ENCODE measurements around the gene HOXA11. TPM values are rescaled to one million over a fixed set of nuclear protein-coding genes. Genes with fewer than 3 reads are reported as not detected.
A peak's percentile ranks its signal among the peaks of the same experiment; 100 is the strongest.

Gene HOXA11
- total RNA-seq, 1 donor from 2014 or later: not detected

DNA sequence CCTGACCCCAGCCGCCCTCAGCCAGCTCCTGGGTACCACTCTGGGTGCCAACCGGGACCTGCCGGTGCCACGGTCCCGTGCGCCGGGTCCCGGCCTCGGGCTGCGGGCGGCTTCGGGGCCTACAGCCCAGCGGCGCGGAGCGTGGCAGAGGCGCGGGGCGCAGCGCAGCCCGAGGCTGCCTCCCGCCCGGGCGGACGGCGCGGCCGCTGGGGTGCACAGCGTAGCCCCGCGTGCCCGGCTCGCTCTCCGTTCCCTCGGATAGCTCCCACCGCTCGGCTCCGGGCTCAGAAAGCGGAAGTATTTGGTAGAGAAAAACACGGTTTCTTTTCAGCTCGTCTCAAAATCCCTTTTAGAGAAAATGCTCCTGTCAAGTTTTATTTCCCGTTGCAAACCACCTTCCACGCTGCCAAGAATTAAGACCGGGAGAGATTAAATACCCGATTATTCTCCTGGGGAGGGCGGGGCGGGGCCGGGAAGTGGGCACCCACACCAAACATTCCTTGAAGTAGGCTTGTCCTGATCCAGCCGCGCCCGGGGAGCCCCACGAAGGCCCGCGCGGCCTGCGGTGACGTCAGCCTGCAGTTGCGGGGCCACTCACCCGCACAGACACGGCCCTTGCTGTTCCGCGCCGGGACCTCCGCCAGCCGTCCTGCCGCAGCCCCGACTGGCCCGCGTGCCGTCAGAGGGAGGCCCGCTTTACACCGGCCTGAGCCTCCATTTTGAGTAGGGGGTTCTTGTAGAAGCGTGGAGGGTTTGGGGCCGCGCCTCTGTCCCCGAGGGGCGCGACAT is 7.7 kb upstream of the HOXA11 start:
- DNase-seq: no peak
- Histone ChIP-seq H3K9me3 (replicated peaks) (no peaks in the 10 kb centered on the region), H3K27me3 (ENCODE audit: low read depth) (peaks cover 100% of the 10 kb centered on the region), H3K27ac (replicated peaks) (no peak overlapping the region), H3K4me3 (peak overlapping the region; percentile 54), H3K36me3 (no peaks in the 10 kb centered on the region), H3K4me1 (peaks cover 38% of the 10 kb centered on the region)
- TF ChIP-seq, protein P1, sequence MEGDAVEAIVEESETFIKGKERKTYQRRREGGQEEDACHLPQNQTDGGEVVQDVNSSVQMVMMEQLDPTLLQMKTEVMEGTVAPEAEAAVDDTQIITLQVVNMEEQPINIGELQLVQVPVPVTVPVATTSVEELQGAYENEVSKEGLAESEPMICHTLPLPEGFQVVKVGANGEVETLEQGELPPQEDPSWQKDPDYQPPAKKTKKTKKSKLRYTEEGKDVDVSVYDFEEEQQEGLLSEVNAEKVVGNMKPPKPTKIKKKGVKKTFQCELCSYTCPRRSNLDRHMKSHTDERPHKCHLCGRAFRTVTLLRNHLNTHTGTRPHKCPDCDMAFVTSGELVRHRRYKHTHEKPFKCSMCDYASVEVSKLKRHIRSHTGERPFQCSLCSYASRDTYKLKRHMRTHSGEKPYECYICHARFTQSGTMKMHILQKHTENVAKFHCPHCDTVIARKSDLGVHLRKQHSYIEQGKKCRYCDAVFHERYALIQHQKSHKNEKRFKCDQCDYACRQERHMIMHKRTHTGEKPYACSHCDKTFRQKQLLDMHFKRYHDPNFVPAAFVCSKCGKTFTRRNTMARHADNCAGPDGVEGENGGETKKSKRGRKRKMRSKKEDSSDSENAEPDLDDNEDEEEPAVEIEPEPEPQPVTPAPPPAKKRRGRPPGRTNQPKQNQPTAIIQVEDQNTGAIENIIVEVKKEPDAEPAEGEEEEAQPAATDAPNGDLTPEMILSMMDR (IDR thresholded peaks at IDR 0.05; ENCODE audit: borderline replicate concordance): no peak
- intact Hi-C loops (cut with micrococcal nuclease): no loop called here

DNA sequence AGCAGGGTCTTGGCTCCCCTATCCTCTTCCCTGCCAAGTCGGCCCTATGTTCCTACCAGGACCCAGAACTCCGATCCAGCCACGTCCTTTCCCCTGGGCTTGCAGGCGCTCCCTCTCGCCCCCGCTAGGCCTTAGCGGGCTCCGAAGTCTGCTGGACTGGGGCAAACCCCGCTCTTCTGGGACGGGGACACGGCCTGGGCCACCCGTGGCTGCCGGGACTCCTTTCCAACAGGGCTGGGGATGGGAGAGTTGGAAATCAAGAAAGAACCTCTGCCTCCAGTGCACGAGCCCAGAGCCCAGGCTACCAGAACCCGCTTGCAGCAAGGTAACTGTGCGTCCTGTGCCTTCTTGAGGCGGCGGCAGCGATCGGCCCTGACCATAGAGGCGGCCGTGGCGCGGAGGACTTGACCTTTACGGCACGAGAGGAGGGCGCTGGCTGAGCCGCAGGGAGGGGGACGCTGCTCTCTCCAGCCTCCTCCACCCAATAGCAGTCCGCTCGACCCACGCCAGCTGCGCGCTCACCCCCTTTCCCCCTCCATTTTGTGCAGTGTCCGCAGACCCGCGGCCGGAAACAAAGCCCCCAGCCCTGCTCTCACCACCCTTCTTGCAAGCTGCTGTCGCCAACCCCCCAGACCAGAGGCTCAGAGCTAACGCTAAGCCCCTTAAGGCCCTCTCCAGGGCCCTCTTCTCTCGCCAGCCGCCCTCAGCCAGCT is 7.0 kb upstream of the HOXA11 start:
- Histone ChIP-seq H3K36me3 (no peaks in the 10 kb centered on the region), H3K4me3 (peak overlapping the region; percentile 54), H3K27me3 (ENCODE audit: low read depth) (peaks cover 100% of the 10 kb centered on the region), H3K9me3 (replicated peaks) (no peaks in the 10 kb centered on the region), H3K27ac (replicated peaks) (no peak overlapping the region), H3K4me1 (peaks cover 41% of the 10 kb centered on the region)
- intact Hi-C loops (cut with micrococcal nuclease): no loop called here
- DNase-seq: no peak
- TF ChIP-seq, protein P1 (IDR thresholded peaks at IDR 0.05; ENCODE audit: borderline replicate concordance): no peak

DNA sequence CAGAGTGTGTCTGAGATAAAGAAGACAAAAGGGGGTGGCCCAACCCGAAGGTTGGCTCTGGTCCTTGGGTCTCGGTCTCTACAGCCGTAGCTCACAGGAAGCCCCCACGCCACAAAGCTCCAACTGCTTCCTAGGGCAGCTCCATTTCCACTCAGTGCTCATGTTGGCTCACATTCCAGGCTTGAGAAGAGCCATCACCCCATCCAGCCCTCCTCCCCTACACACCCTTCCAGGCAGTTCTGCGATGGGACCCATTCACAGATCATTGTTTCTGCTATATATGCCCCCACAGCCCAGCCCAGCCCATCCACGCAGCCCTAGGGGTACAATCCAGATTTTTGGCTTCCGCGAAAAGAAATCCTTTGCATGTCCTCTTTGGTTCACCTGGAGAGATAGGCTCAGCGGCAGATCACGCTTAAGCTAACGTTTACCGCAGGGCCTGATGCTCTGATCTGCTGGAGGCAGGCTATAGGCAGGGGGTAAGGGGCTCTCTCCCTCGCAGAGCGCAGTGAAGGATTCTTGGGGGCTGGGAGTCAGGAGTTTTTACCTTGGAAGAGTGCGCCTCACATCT is 6.2 kb upstream of the HOXA11 start:
- no peaks in the 10 kb centered on the region for H3K9me3 ChIP-seq (replicated peaks)
- TF ChIP-seq, protein P1 (IDR thresholded peaks at IDR 0.05; ENCODE audit: borderline replicate concordance): no peak
- H3K4me3 ChIP-seq: no peak overlapping the region
- intact Hi-C loops (cut with micrococcal nuclease): no loop called here
- H3K36me3 ChIP-seq: no peaks in the 10 kb centered on the region
- H3K4me1 ChIP-seq: peaks cover 41% of the 10 kb centered on the region
- H3K27me3 ChIP-seq (ENCODE audit: low read depth): peaks cover 100% of the 10 kb centered on the region
- no peak for DNase-seq
- H3K27ac ChIP-seq (replicated peaks): no peak overlapping the region

DNA sequence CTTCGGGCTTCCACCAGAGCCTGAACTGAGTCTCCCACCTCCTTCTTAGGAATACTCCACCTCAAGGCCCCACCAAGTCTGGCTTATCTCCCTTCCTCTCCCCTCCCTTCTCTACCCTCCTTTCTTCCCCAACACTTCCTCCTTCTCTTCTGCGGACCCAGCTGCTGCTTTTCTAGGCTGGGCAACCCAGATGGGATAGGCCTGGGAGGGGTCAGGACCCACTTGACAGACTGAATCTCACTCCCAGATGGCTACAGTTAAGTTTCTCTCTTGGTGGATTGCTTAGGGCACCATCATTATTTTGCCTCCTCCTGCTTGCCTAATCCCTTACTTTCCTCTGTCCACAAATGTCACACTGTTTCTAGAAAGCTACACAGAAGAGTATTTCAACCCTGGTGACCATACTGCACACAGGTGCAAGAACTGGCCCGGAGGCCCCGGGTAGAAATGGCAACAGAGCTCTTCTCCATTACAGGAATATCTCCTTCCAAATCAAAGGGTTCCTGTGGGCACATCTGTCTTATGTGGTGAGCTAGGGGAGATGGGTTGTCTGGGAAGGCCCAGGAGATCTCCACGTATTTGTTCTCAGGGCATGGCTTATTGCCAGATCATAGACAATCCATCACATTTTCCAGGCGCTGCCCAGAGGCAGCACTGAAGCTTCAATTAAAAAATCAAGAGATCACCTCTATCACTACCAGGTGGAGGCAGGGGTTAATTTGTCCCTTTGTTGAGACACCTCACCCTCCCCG is 5.1 kb upstream of the HOXA11 start:
- H3K27me3 ChIP-seq (ENCODE audit: low read depth): peaks cover 100% of the 10 kb centered on the region
- no peak overlapping the region for H3K27ac ChIP-seq (replicated peaks)
- H3K36me3 ChIP-seq: no peaks in the 10 kb centered on the region
- no peaks in the 10 kb centered on the region for H3K9me3 ChIP-seq (replicated peaks)
- DNase-seq: no peak
- intact Hi-C loops (cut with micrococcal nuclease): no loop called here
- H3K4me1 ChIP-seq: peaks cover 50% of the 10 kb centered on the region
- TF ChIP-seq, protein P1 (IDR thresholded peaks at IDR 0.05; ENCODE audit: borderline replicate concordance): no peak
- H3K4me3 ChIP-seq: no peak overlapping the region

DNA sequence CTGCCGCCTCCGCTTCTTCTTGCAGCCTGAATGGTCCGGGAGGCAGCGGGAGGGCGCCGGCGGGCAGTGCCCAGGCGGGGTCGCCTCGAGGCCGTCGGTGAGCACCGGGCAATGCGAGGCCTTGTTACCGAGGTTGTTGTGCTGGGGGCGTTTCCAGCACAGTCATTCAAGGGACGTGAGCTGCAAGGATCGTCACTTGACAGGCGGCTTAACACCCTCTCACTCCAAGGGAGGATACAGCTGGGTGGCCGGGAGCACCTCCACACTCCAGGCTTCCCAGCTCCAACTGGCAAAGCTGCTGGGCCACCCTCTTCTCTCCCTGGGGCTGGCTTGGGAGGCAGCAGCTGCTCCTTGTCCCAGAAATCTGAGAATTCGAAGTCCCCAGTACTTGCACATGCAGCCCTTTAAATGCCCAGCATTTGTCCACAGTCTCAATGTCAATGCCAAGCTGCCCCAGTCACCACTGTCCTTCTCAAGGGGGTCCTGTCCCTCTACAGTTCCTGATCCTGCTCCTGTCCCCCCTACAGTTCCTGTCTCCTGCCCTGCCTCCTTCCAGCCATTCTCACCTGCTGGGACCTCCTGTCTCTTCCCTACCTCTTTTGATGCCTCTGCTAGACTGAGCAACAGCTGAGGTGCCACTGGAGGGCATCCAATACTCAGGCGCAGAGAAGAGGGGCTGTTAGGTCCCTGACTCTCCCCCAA is 4.4 kb upstream of the HOXA11 start:
- intact Hi-C loops (cut with micrococcal nuclease): no loop called here
- Histone ChIP-seq H3K27me3 (ENCODE audit: low read depth) (peaks cover 100% of the 10 kb centered on the region), H3K4me1 (peaks cover 57% of the 10 kb centered on the region), H3K4me3 (peak overlapping the region; percentile 50), H3K27ac (replicated peaks) (no peak overlapping the region), H3K36me3 (no peaks in the 10 kb centered on the region), H3K9me3 (replicated peaks) (no peaks in the 10 kb centered on the region)
- no peak for DNase-seq
- TF ChIP-seq, protein P1 (IDR thresholded peaks at IDR 0.05; ENCODE audit: borderline replicate concordance): no peak

Data from left ventricle myocardium inferior (tissue), 1 donor.